Endothelial cell of umbilical vein (primary cell): ENCODE data around the gene LRFN2. TPM values are rescaled to one million over a fixed set of nuclear protein-coding genes. Genes with fewer than 3 reads are reported as not detected.
A peak's percentile ranks its signal among the peaks of the same experiment; 100 is the strongest.

Experiments used
- Bru-seq: library from RNA; stranded (reverse); fragments of 400-500 nt; gene quantifications from one replicate; lab custom pipeline; 2021; lab: Mats Ljungman, UMichigan
- BruChase-seq, 2 experiments: library from RNA; stranded (reverse); fragments of 400-500 nt; gene quantifications; one replicate each; lab custom pipeline; 2021; lab: Mats Ljungman, UMichigan
- BruUV-seq: library from RNA; stranded (reverse); fragments of 400-500 nt; replicated peaks from 2 replicates; lab custom pipeline; 2021; lab: Mats Ljungman, UMichigan
- CTCF ChIA-PET: fragments of 300-600, 350-600 bp; sonication (Branson Sonifier 250); formaldehyde crosslinking; loops from one replicate; lab custom pipeline; 2021; ENCODE audit warnings: antibody characterized with exemption, inconsistent platforms; lab: Charles Lee
- POLR2A ChIA-PET: fragments of 300-600, 350-600 bp; sonication (Branson Sonifier 250); formaldehyde crosslinking; loops from one replicate; lab custom pipeline; 2021; ENCODE audit warnings: antibody characterized with exemption, inconsistent platforms; lab: Charles Lee
- DNase-seq: peaks from one replicate; pipeline ENCODE4 v3.0.0-alpha.2; 2011; ENCODE audit warnings: low read depth, low spot score
- FAIRE-seq: peaks from 2 replicates; lab custom pipeline; 2011; peaks lifted over from hg19 to GRCh38; lab: Jason Lieb, UNC
- H2AFZ ChIP-seq: 2 replicates; pipeline ENCODE4 v1.6.0; 2012; ENCODE audit warnings: low read depth, low read length, control low read depth, inconsistent platforms
- H3K27ac ChIP-seq: 2 replicates; pipeline ENCODE4 v1.5.1; 2011; ENCODE audit warnings: low read depth, mild to moderate bottlenecking, control low read depth, low read length, moderate library complexity; ENCODE audit not compliant: insufficient read depth
- H3K27me3 ChIP-seq, 2 experiments: 2 replicates each; pipeline versions ENCODE4 v1.6.0 to v1.6.1; 2011; ENCODE audit warnings: low read length in 2 of 2, mixed read lengths in 1 of 2; ENCODE audit not compliant: control insufficient read depth in 2 of 2, insufficient read depth in 2 of 2
- H3K36me3 ChIP-seq, 2 experiments: 2 replicates in 1 of 2; 3 replicates in 1 of 2; pipeline ENCODE4 v1.5.1; 2011; ENCODE audit warnings: low read length in 2 of 2, mild to moderate bottlenecking in 1 of 2, moderate library complexity in 1 of 2; ENCODE audit not compliant: control insufficient read depth in 2 of 2, insufficient read depth in 2 of 2; ENCODE audit errors: extremely low read depth in 1 of 2
- H3K4me1 ChIP-seq: 3 replicates; pipeline ENCODE4 v1.5.1; 2011; ENCODE audit warnings: mild to moderate bottlenecking, low read length; ENCODE audit not compliant: control insufficient read depth, insufficient read depth; ENCODE audit errors: extremely low read depth
- H3K4me2 ChIP-seq: 2 replicates; pipeline ENCODE4 v1.6.1; 2011; ENCODE audit warnings: low read length, control low read depth, mixed read lengths; ENCODE audit not compliant: insufficient read depth
- H3K4me3 ChIP-seq, 3 experiments: fragments of 200-600 bp in 1 of 3; sonication (generic), shearing (Covaris generic) in 1 of 3; replicated peaks in 1 of 3; 2 replicates each; pipeline ENCODE4 v1.5.1; 2011 to 2016; ENCODE audit warnings: control low read depth in 3 of 3, low read length in 3 of 3, mild to moderate bottlenecking in 2 of 3, inconsistent platforms in 1 of 3, low read depth in 1 of 3, moderate library complexity in 1 of 3; ENCODE audit not compliant: insufficient read depth in 1 of 3
- H3K79me2 ChIP-seq: 2 replicates; pipeline ENCODE4 v1.6.0; 2012; ENCODE audit warnings: low read length, inconsistent platforms; ENCODE audit not compliant: control insufficient read depth, insufficient read depth
- H3K9ac ChIP-seq: replicated peaks from 2 replicates; pipeline ENCODE3; 2011; ENCODE audit warnings: low read length, control low read depth; ENCODE audit not compliant: insufficient read depth; ENCODE audit errors: extremely low read depth
- H3K9me1 ChIP-seq: replicated peaks from 3 replicates; pipeline ENCODE4 v1.6.0; 2011; ENCODE audit warnings: mild to moderate bottlenecking, low read length; ENCODE audit not compliant: control insufficient read depth, insufficient read depth; ENCODE audit errors: extremely low read depth
- H3K9me3 ChIP-seq: replicated peaks from 2 replicates; pipeline ENCODE4 v1.5.1; 2012; ENCODE audit warnings: low read length, inconsistent platforms; ENCODE audit not compliant: control insufficient read depth, insufficient read depth
- H4K20me1 ChIP-seq: replicated peaks from 2 replicates; pipeline ENCODE3; 2011; ENCODE audit warnings: mild to moderate bottlenecking, low read length; ENCODE audit not compliant: control insufficient read depth, insufficient read depth; ENCODE audit errors: extremely low read depth
- EZH2 ChIP-seq: IDR thresholded peaks from 2 replicates; pipeline ENCODE4 v1.6.1; 2012; ENCODE audit warnings: borderline replicate concordance, low read depth, mild to moderate bottlenecking, moderate library complexity, low read length, inconsistent platforms; ENCODE audit not compliant: severe bottlenecking
- FOS ChIP-seq: IDR thresholded peaks from 2 replicates; pipeline ENCODE4 v1.6.1; 2011; ENCODE audit warnings: mild to moderate bottlenecking, low read length, moderate library complexity, borderline replicate concordance; ENCODE audit not compliant: insufficient read depth
- GATA2 ChIP-seq: IDR thresholded peaks from 2 replicates; pipeline ENCODE4 v1.7.0; 2011; ENCODE audit warnings: low read depth, mild to moderate bottlenecking, moderate library complexity, mixed read lengths, low read length; ENCODE audit not compliant: insufficient read length, insufficient read depth
- JUN ChIP-seq: IDR thresholded peaks from 2 replicates; pipeline ENCODE4 v1.6.1; 2011; ENCODE audit warnings: borderline replicate concordance, low read depth; ENCODE audit not compliant: insufficient read length, insufficient read depth
- MAX ChIP-seq: IDR thresholded peaks from 2 replicates; pipeline ENCODE4 v1.6.1; 2011; ENCODE audit not compliant: insufficient read depth, insufficient read length
- MYC ChIP-seq: IDR thresholded peaks from one replicate; pipeline ENCODE4 v1.6.1; 2011; ENCODE audit warnings: mild to moderate bottlenecking, low read depth, low read length
- POLR2A ChIP-seq: IDR thresholded peaks from 2 replicates; pipeline ENCODE4 v1.6.1; 2012; ENCODE audit warnings: low read depth, mild to moderate bottlenecking, control low read depth, low read length
- dilution Hi-C: fragments of 300-500 bp; cut with MboI; formaldehyde crosslinking; loops from one replicate; pipeline ENCODE4 v1.15.0; 2019; ENCODE audit warnings: low sequenced_read_pairs; ENCODE audit not compliant: extremely low pct_ligation_motif_present
- intact Hi-C: fragments of 100-400 bp; cut with micrococcal nuclease; formaldehyde crosslinking; loops from one replicate; pipeline ENCODE4 v1.10.0; 2022
- long read RNA-seq: library from polyadenylated mRNA; stranded (forward); transcript quantifications from one replicate; pipeline ENCODE4 v2.0.0, GENCODE V29; 2021
- polyA minus RNA-seq, 3 experiments: library from RNA; depleted of rRNA, polyadenylated mRNA; stranded (reverse); fragments of >200 nt; gene quantifications; 1 replicate in 1 of 3; 2 replicates in 2 of 3; pipeline ENCODE4 v1.2.3, GENCODE V29; 2011
- polyA plus RNA-seq, 4 experiments: library from polyadenylated mRNA; depleted of rRNA in 3 of 4; stranded (reverse) in 3 of 4; unstranded in 1 of 4; fragments of >200 nt; gene quantifications; 2 replicates each; pipeline versions ENCODE4 v1.2.1 to v1.2.3, GENCODE V29; 2011 to 2012; ENCODE audit warnings: missing spikeins in 1 of 4
- total RNA-seq: library from RNA; stranded (reverse); gene quantifications from 2 replicates; pipeline ENCODE4 v1.2.3, GENCODE V29; 2021
- TF ChIP-seq, protein P1 (sequence below), 2 donors: IDR thresholded peaks; 1 replicate in 1 of 2; 2 replicates in 1 of 2; pipeline ENCODE4 v1.5.1; 2011; ENCODE audit warnings: low read length in 2 of 2, mild to moderate bottlenecking in 2 of 2, moderate library complexity in 2 of 2, control low read depth in 1 of 2, inconsistent platforms in 1 of 2, low read depth in 1 of 2; ENCODE audit not compliant: insufficient read depth in 1 of 2; ENCODE audit errors: extremely low read depth in 1 of 2

The LRFN2 gene
- total RNA-seq, result not detected in 2 replicates
- not detected in 2 replicates for polyA plus RNA-seq
- not detected in 2 replicates for polyA plus RNA-seq (2011; cell fraction: cytosol; rRNA removed)
- not detected in 2 replicates for polyA plus RNA-seq (2011; cell fraction: nucleus; rRNA removed)
- not detected in 2 replicates for polyA plus RNA-seq (2012)
- not detected in 2 replicates for polyA minus RNA-seq
- polyA minus RNA-seq (2011; cell fraction: cytosol; rRNA and poly(A)+ RNA removed), result not detected
- not detected in 2 replicates for polyA minus RNA-seq (2011; cell fraction: nucleus; rRNA and poly(A)+ RNA removed)
- Bru-seq, nascent RNA, result percentile 0 among the genes with signal in this experiment
- not detected for BruChase-seq, experiment 1, labeled RNA remaining after a 6-hour chase
- percentile 0 among the genes with signal in this experiment for BruChase-seq, experiment 2, labeled RNA remaining after a 2-hour chase
- long read RNA-seq, result 0 reads

- intact Hi-C loops, result loop anchor here (5.0 kb wide), 1 partner anchor 35 kb away; no protein-coding TSS in a partner anchor
These were observed at the start of gene LRFN2 for GRCh38 chr6:40587240-40588069. LRFN2 (minus strand) TSS chr6:40587364.

More at GRCh38 chr6:40587240-40588069, at the start of gene LRFN2:
- ChIA-PET POLR2A (no interaction called here), CTCF (interaction anchor here (0.6 to 1.9 kb wide), 33 partner anchors 8 to 722 kb away, joined by 3 to 13 read pairs (median 4); no protein-coding TSS in a partner anchor)
- dilution Hi-C loops, result no loop called here
- peak; percentile 62 for DNase-seq
- no peaks in the 10 kb centered on the region for H3K4me1 ChIP-seq
- no TSS peak for BruUV-seq
- no peaks in the 10 kb centered on the region for H3K9me3 ChIP-seq
- peak within 1 kb of the TSS; percentile 83 for H2AFZ ChIP-seq
- H4K20me1 ChIP-seq, result no peaks in the 10 kb centered on the region
- H3K9me1 ChIP-seq, result no peaks in the 10 kb centered on the region
- TF ChIP-seq EZH2, result peak; percentile 31
- no peak for TF ChIP-seq FOS
- no peak for TF ChIP-seq POLR2A
- no peak for TF ChIP-seq GATA2
- no peak for TF ChIP-seq MYC
- no peak for TF ChIP-seq JUN
- no peak for TF ChIP-seq MAX
- TF ChIP-seq, protein P1, sequence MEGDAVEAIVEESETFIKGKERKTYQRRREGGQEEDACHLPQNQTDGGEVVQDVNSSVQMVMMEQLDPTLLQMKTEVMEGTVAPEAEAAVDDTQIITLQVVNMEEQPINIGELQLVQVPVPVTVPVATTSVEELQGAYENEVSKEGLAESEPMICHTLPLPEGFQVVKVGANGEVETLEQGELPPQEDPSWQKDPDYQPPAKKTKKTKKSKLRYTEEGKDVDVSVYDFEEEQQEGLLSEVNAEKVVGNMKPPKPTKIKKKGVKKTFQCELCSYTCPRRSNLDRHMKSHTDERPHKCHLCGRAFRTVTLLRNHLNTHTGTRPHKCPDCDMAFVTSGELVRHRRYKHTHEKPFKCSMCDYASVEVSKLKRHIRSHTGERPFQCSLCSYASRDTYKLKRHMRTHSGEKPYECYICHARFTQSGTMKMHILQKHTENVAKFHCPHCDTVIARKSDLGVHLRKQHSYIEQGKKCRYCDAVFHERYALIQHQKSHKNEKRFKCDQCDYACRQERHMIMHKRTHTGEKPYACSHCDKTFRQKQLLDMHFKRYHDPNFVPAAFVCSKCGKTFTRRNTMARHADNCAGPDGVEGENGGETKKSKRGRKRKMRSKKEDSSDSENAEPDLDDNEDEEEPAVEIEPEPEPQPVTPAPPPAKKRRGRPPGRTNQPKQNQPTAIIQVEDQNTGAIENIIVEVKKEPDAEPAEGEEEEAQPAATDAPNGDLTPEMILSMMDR (IDR thresholded peaks at IDR 0.05; ENCODE audit: extremely low read depth in 1 of 2, insufficient read depth in 1 of 2, low read depth in 1 of 2, low read length in 2 of 2), result peak; percentile 39 to 70
- H3K79me2 ChIP-seq, result no peaks in the 10 kb centered on the region
- H3K4me2 ChIP-seq, result peak within 1 kb of the TSS; percentile 79
- peak within 1 kb of the TSS in 2 of 3 experiments; percentile 30 to 48 for H3K4me3 ChIP-seq
- peaks cover 27 to 29% of the 10 kb centered on the region in 2 experiments for H3K27me3 ChIP-seq
- H3K9ac ChIP-seq, result no peak within 1 kb of the TSS
- no peaks in the 10 kb centered on the region for H3K36me3 ChIP-seq
- H3K27ac ChIP-seq, result no peak within 1 kb of the TSS
- peak; percentile 75 for FAIRE-seq
